SK-N-SH (cell line): ENCODE data around the gene FAM90A1.
"Not testable (repeated sequence)": the region's sequence is repeated elsewhere in the genome, so short reads cannot be mapped to it uniquely, and the experiment has no call there.

Experiments
- EP300 ChIP-seq, 2 experiments: IDR thresholded peaks; 2 replicates each; pipeline versions ENCODE4 v1.4.0 to v1.6.1; 2012; ENCODE audit warnings: borderline replicate concordance in 1 of 2, low read depth in 1 of 2, low read length in 1 of 2
- FOXM1 ChIP-seq: IDR thresholded peaks from 2 replicates; pipeline ENCODE4 v1.4.0; 2012; ENCODE audit warnings: low read depth, mild to moderate bottlenecking
- JUND ChIP-seq: IDR thresholded peaks from 2 replicates; pipeline ENCODE4 v1.4.0; 2012
- MXI1 ChIP-seq: IDR thresholded peaks from 2 replicates; pipeline ENCODE4 v1.6.1; 2012; ENCODE audit warnings: mild to moderate bottlenecking, low read depth, low read length, improper control_type of control experiment
- POLR2AphosphoS5 ChIP-seq: IDR thresholded peaks from 2 replicates; pipeline ENCODE4 v1.6.1; 2012; ENCODE audit warnings: low read depth, low read length
- TF ChIP-seq, protein P1 (sequence below): fragments of 200-600 bp; sonication (generic); IDR thresholded peaks from 2 replicates; pipeline ENCODE4 v1.6.1; 2017; ENCODE audit warnings: antibody characterized with exemption, mild to moderate bottlenecking, moderate library complexity
- TF ChIP-seq, protein P2 (sequence below): IDR thresholded peaks from 2 replicates; pipeline ENCODE4 v1.4.0; 2012; ENCODE audit warnings: low read depth, borderline replicate concordance
- TF ChIP-seq, protein P3 (sequence below): IDR thresholded peaks from 2 replicates; pipeline ENCODE4 v1.4.0; 2012; ENCODE audit warnings: low read depth, borderline replicate concordance

DNA sequence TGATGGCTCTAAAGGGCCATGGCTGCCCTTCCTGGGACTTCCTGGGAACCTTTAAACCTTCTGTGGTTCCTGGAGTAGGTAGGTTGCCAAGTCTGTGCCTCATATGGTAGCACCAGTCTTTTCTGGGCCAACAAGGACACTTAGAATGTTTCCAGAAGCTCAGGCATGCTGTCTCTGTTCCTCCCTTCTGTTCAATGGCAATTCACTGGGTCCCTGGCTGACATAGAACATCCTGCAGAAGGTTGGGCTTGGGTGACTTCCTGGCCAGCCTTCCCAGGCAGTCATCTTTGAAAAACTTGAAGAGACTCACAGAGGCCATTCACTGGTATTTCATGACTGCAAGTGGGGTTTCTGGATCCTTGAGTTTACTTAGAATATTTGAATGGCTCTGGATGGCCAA, 46.1 kb downstream of the FAM90A1 start:
- TF ChIP-seq EP300 (IDR thresholded peaks at IDR 0.05; ENCODE audit: borderline replicate concordance in 1 of 2, low read depth in 1 of 2, low read length in 1 of 2); MXI1; POLR2AphosphoS5; FOXM1; JUND: not testable (repeated sequence)
- TF ChIP-seq, protein P1, sequence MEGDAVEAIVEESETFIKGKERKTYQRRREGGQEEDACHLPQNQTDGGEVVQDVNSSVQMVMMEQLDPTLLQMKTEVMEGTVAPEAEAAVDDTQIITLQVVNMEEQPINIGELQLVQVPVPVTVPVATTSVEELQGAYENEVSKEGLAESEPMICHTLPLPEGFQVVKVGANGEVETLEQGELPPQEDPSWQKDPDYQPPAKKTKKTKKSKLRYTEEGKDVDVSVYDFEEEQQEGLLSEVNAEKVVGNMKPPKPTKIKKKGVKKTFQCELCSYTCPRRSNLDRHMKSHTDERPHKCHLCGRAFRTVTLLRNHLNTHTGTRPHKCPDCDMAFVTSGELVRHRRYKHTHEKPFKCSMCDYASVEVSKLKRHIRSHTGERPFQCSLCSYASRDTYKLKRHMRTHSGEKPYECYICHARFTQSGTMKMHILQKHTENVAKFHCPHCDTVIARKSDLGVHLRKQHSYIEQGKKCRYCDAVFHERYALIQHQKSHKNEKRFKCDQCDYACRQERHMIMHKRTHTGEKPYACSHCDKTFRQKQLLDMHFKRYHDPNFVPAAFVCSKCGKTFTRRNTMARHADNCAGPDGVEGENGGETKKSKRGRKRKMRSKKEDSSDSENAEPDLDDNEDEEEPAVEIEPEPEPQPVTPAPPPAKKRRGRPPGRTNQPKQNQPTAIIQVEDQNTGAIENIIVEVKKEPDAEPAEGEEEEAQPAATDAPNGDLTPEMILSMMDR: not testable (repeated sequence)
- TF ChIP-seq, protein P2, sequence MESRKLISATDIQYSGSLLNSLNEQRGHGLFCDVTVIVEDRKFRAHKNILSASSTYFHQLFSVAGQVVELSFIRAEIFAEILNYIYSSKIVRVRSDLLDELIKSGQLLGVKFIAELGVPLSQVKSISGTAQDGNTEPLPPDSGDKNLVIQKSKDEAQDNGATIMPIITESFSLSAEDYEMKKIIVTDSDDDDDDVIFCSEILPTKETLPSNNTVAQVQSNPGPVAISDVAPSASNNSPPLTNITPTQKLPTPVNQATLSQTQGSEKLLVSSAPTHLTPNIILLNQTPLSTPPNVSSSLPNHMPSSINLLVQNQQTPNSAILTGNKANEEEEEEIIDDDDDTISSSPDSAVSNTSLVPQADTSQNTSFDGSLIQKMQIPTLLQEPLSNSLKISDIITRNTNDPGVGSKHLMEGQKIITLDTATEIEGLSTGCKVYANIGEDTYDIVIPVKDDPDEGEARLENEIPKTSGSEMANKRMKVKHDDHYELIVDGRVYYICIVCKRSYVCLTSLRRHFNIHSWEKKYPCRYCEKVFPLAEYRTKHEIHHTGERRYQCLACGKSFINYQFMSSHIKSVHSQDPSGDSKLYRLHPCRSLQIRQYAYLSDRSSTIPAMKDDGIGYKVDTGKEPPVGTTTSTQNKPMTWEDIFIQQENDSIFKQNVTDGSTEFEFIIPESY: not testable (repeated sequence)
- TF ChIP-seq, protein P3, sequence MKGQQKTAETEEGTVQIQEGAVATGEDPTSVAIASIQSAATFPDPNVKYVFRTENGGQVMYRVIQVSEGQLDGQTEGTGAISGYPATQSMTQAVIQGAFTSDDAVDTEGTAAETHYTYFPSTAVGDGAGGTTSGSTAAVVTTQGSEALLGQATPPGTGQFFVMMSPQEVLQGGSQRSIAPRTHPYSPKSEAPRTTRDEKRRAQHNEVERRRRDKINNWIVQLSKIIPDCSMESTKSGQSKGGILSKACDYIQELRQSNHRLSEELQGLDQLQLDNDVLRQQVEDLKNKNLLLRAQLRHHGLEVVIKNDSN: not testable (repeated sequence)
